SK-N-SH (cell line): ENCODE results near the gene USP40. TPM values are rescaled to one million over a fixed set of nuclear protein-coding genes. Genes with fewer than 3 reads are reported as not detected.

ENCODE experiments used
- CTCF ChIA-PET: fragments of 300-600, 350-600 bp; formaldehyde crosslinking; extraction: SDS; loops from one replicate; lab custom pipeline; 2021; lab: Yijun Ruan, JAX
- POLR2A ChIA-PET: fragments of 350-600 bp; sonication (Branson Sonifier 250); formaldehyde crosslinking; extraction: SDS; loops from one replicate; lab custom pipeline; 2020; ENCODE audit warnings: antibody characterized with exemption, inconsistent platforms; lab: Yijun Ruan, JAX
- DNase-seq: peaks from one replicate; pipeline ENCODE4 v3.0.0; 2012
- H2AFZ ChIP-seq: fragments of 200-600 bp; sonication (generic); 2 replicates; pipeline ENCODE4 v1.8.1; 2016; ENCODE audit warnings: antibody characterized with exemption, mild to moderate bottlenecking, low read depth
- H3F3A ChIP-seq: fragments of 200-600 bp; sonication (generic); replicated peaks from 2 replicates; pipeline ENCODE3; 2016; ENCODE audit warnings: antibody characterized with exemption, mild to moderate bottlenecking; ENCODE audit not compliant: insufficient read depth
- H3K27ac ChIP-seq, 2 experiments: fragments of 200-500 bp in 1 of 2; fragments of 200-600 bp in 1 of 2; sonication (Bioruptor generic) in 1 of 2; sonication (generic), shearing (Covaris generic) in 1 of 2; 2 replicates each; pipeline versions ENCODE4 v1.5.1 to v1.6.1; 2014 to 2016; ENCODE audit warnings: low read depth in 2 of 2, inconsistent platforms in 1 of 2, low read length in 1 of 2, mild to moderate bottlenecking in 1 of 2, mixed read lengths in 1 of 2
- H3K27me3 ChIP-seq: fragments of 200-600 bp; sonication (generic), shearing (Covaris generic); 2 replicates; pipeline ENCODE4 v1.6.1; 2016; ENCODE audit warnings: mixed run types; ENCODE audit not compliant: insufficient read depth
- H3K36me3 ChIP-seq, 2 experiments: fragments of 200-500 bp in 1 of 2; fragments of 200-600 bp in 1 of 2; sonication (Bioruptor generic) in 1 of 2; sonication (generic) in 1 of 2; replicated peaks in 1 of 2; 2 replicates each; pipeline versions ENCODE3 to v1.5.1; 2014 to 2016; ENCODE audit warnings: low read length in 1 of 2, mild to moderate bottlenecking in 1 of 2; ENCODE audit not compliant: insufficient read depth in 2 of 2, control insufficient read depth in 1 of 2
- H3K4me1 ChIP-seq, 2 experiments: fragments of 200-500 bp in 1 of 2; fragments of 200-600 bp in 1 of 2; sonication (Bioruptor generic) in 1 of 2; sonication (generic), shearing (Covaris generic) in 1 of 2; 2 replicates each; pipeline versions ENCODE4 v1.5.1 to v1.6.1; 2014 to 2016; ENCODE audit warnings: low read depth in 1 of 2, low read length in 1 of 2, mixed run types in 1 of 2; ENCODE audit not compliant: insufficient read depth in 2 of 2, control insufficient read depth in 1 of 2
- H3K4me2 ChIP-seq: fragments of 200-600 bp; sonication (generic), shearing (Covaris generic); 2 replicates; pipeline ENCODE4 v1.6.1; 2017; ENCODE audit warnings: mixed run types
- H3K4me3 ChIP-seq, 2 experiments: fragments of 200-500 bp in 1 of 2; fragments of 200-600 bp in 1 of 2; sonication (Bioruptor generic) in 1 of 2; sonication (generic), shearing (Covaris generic) in 1 of 2; 2 replicates each; pipeline versions ENCODE4 v1.5.1 to v1.8.1; 2014 to 2016; ENCODE audit warnings: low read depth in 2 of 2, inconsistent platforms in 1 of 2, low read length in 1 of 2, mild to moderate bottlenecking in 1 of 2, mixed read lengths in 1 of 2, moderate library complexity in 1 of 2
- H3K79me2 ChIP-seq: fragments of 200-600 bp; sonication (generic); 2 replicates; pipeline ENCODE4 v1.8.1; 2017; ENCODE audit warnings: mild to moderate bottlenecking; ENCODE audit not compliant: insufficient read depth
- H3K9ac ChIP-seq: fragments of 200-600 bp; sonication (generic); 2 replicates; pipeline ENCODE4 v1.6.1; 2017; ENCODE audit warnings: mixed run types
- H3K9me2 ChIP-seq: fragments of 200-600 bp; sonication (generic); 2 replicates; pipeline ENCODE4 v1.6.1; 2017; ENCODE audit warnings: mixed run types
- H3K9me3 ChIP-seq: fragments of 200-600 bp; sonication (generic); 2 replicates; pipeline ENCODE4 v1.6.1; 2017; ENCODE audit warnings: mixed run types, mild to moderate bottlenecking, moderate library complexity
- H4K20me1 ChIP-seq: fragments of 200-600 bp; sonication (generic); 2 replicates; pipeline ENCODE4 v1.6.1; 2017; ENCODE audit warnings: mild to moderate bottlenecking, mixed run types; ENCODE audit not compliant: insufficient read depth
- CHD2 ChIP-seq: fragments of 150-350 bp; IDR thresholded peaks from 2 replicates; pipeline ENCODE4 v1.6.1; 2018; ENCODE audit warnings: low read length; ENCODE audit not compliant: partially characterized antibody
- ELF1 ChIP-seq: IDR thresholded peaks from 2 replicates; pipeline ENCODE4 v1.4.0; 2012
- FOXJ3 ChIP-seq: sonication (generic); formaldehyde crosslinking; IDR thresholded peaks from 2 replicates; pipeline ENCODE4 v1.5.1; 2020; ENCODE audit warnings: mild to moderate bottlenecking, missing genetic modification reagents
- FOXM1 ChIP-seq: IDR thresholded peaks from 2 replicates; pipeline ENCODE4 v1.4.0; 2012; ENCODE audit warnings: low read depth, mild to moderate bottlenecking
- IRF3 ChIP-seq: fragments of 150-350 bp; IDR thresholded peaks from 2 replicates; pipeline ENCODE4 v1.6.1; 2016; ENCODE audit warnings: mild to moderate bottlenecking, low read depth, low read length
- JUND ChIP-seq: IDR thresholded peaks from 2 replicates; pipeline ENCODE4 v1.4.0; 2012
- RCOR1 ChIP-seq: fragments of 150-350 bp; IDR thresholded peaks from 2 replicates; pipeline ENCODE4 v1.6.1; 2017; ENCODE audit warnings: antibody characterized with exemption, low read length
- SIN3A ChIP-seq: IDR thresholded peaks from 2 replicates; pipeline ENCODE4 v1.6.1; 2012; ENCODE audit warnings: low read depth, mild to moderate bottlenecking, low read length, moderate library complexity, borderline replicate concordance
- SMC3 ChIP-seq: IDR thresholded peaks from 2 replicates; pipeline ENCODE4 v1.6.1; 2012; ENCODE audit warnings: low read depth, low read length, improper control_type of control experiment
- TAF1 ChIP-seq: IDR thresholded peaks from 2 replicates; pipeline ENCODE4 v1.6.1; 2012; ENCODE audit warnings: low read depth, mild to moderate bottlenecking, low read length, moderate library complexity, borderline replicate concordance
- WGBS: methylation state at CpG from one replicate; pipeline ENCODE4 v1.1.6; 2017; ENCODE audit warnings: low lambda C conversion rate; 5-methylcytosine and 5-hydroxymethylcytosine counted together
- polyA plus RNA-seq, 3 experiments: library from polyadenylated mRNA; depleted of rRNA; stranded (reverse); fragments of >200 nt; gene quantifications; 2 replicates each; pipeline ENCODE4 v1.2.3, GENCODE V29; 2012
- TF ChIP-seq, protein P1 (sequence below): IDR thresholded peaks from 2 replicates; pipeline ENCODE4 v1.4.0; 2012; ENCODE audit warnings: low read depth, borderline replicate concordance
- TF ChIP-seq, protein P2 (sequence below): IDR thresholded peaks from 2 replicates; pipeline ENCODE4 v1.4.0; 2012; ENCODE audit warnings: low read depth, borderline replicate concordance

USP40 gene
- polyA plus RNA-seq, 1 of the 3 experiments (the other 2 are of a cell fraction) = 37.0 TPM

- TF ChIP-seq, protein P1, sequence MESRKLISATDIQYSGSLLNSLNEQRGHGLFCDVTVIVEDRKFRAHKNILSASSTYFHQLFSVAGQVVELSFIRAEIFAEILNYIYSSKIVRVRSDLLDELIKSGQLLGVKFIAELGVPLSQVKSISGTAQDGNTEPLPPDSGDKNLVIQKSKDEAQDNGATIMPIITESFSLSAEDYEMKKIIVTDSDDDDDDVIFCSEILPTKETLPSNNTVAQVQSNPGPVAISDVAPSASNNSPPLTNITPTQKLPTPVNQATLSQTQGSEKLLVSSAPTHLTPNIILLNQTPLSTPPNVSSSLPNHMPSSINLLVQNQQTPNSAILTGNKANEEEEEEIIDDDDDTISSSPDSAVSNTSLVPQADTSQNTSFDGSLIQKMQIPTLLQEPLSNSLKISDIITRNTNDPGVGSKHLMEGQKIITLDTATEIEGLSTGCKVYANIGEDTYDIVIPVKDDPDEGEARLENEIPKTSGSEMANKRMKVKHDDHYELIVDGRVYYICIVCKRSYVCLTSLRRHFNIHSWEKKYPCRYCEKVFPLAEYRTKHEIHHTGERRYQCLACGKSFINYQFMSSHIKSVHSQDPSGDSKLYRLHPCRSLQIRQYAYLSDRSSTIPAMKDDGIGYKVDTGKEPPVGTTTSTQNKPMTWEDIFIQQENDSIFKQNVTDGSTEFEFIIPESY = no peak
- TF ChIP-seq SMC3 = no peak
- no peak for TF ChIP-seq FOXM1
- TF ChIP-seq SIN3A = no peak
These were observed 65.1 kb downstream of the USP40 start (continued) for GRCh38 chr2:233501198-233502076.

GRCh38 chr2:233499928-233500327, 66.7 kb downstream of the USP40 start:
- no peak for TF ChIP-seq RCOR1
- no peak for TF ChIP-seq CHD2
- no peak for TF ChIP-seq TAF1
- TF ChIP-seq, protein P2, sequence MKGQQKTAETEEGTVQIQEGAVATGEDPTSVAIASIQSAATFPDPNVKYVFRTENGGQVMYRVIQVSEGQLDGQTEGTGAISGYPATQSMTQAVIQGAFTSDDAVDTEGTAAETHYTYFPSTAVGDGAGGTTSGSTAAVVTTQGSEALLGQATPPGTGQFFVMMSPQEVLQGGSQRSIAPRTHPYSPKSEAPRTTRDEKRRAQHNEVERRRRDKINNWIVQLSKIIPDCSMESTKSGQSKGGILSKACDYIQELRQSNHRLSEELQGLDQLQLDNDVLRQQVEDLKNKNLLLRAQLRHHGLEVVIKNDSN = no peak
- TF ChIP-seq ELF1 = no peak
- no peak for TF ChIP-seq JUND
- TF ChIP-seq FOXJ3 (CRISPR knock-in tag) = no peak
- no peak for TF ChIP-seq IRF3
- TF ChIP-seq FOXM1 = no peak
- TF ChIP-seq SMC3 = no peak
- no peak overlapping the region for H2AFZ ChIP-seq
- no peaks in the 10 kb centered on the region for H3K27me3 ChIP-seq
- H4K20me1 ChIP-seq = no peaks in the 10 kb centered on the region
- H3K27ac ChIP-seq = no peak overlapping the region
- peaks cover 4% of the 10 kb centered on the region for H3F3A ChIP-seq
- no peak overlapping the region for H3K4me2 ChIP-seq
- no peak overlapping the region for H3K4me3 ChIP-seq
- WGBS = 83% methylated on average over 2 of the region's 2 CpGs
- peaks cover 10% of the 10 kb centered on the region for H3K9me3 ChIP-seq
- no peak for DNase-seq
- peaks cover 50 to 68% of the 10 kb centered on the region in 2 experiments for H3K36me3 ChIP-seq
- ChIA-PET POLR2A (no interaction called here), CTCF (no interaction called here)
- H3K9me2 ChIP-seq = no peaks in the 10 kb centered on the region
- no peaks in the 10 kb centered on the region for H3K4me1 ChIP-seq
- no peaks in the 10 kb centered on the region for H3K79me2 ChIP-seq
- no peak overlapping the region for H3K9ac ChIP-seq
